A549 (cell line): ENCODE data around the gene HOXB9. TPM values are rescaled to one million over a fixed set of nuclear protein-coding genes. Genes with fewer than 3 reads are reported as not detected.

Experiments
- ATAC-seq, 2 experiments: fragments of 200-7000 bp in 1 of 2; fragments of >200 bp in 1 of 2; cut with Nextera tagmentation in 1 of 2; cut with Tn5 transposase in 1 of 2; 3 replicates each; pipeline versions ENCODE4 v1.8.0 to v1.9.1; 2018 to 2020; ENCODE audit warnings: mild to moderate bottlenecking in 1 of 2, moderate library complexity in 1 of 2
- CTCF ChIA-PET: fragments of 300-600 bp; sonication (Branson Sonifier 250); formaldehyde crosslinking; extraction: SDS; loops from one replicate; lab custom pipeline; 2021; ENCODE audit warnings: antibody characterized with exemption, inconsistent platforms; lab: Yijun Ruan, JAX
- POLR2A ChIA-PET: fragments of 350-600 bp; formaldehyde crosslinking; extraction: SDS; loops from one replicate; lab custom pipeline; 2021; ENCODE audit warnings: antibody characterized with exemption, inconsistent platforms; lab: Yijun Ruan, JAX
- DNase-seq, 2 experiments: peaks; one replicate each; pipeline versions ENCODE4 v3.0.0 to v3.0.0-alpha.2; 2011 to 2016; ENCODE audit warnings: low read depth in 1 of 2, low spot score in 1 of 2
- FAIRE-seq: peaks from 2 replicates; lab custom pipeline; 2011; peaks lifted over from hg19 to GRCh38; lab: Jason Lieb, UNC
- H3K27ac ChIP-seq, 2 experiments: fragments of >200 bp; sonication (Bioruptor Twin); formaldehyde crosslinking; 3 replicates each; pipeline ENCODE4 v1.5.1; 2016 to 2017
- H3K4me1 ChIP-seq: fragments of >200 bp; sonication (Bioruptor Twin); formaldehyde crosslinking; 3 replicates; pipeline ENCODE4 v1.6.1; 2016
- H3K4me2 ChIP-seq: fragments of >200 bp; sonication (Bioruptor Twin); formaldehyde crosslinking; 3 replicates; pipeline ENCODE4 v1.6.1; 2016
- H3K4me3 ChIP-seq: fragments of >200 bp; sonication (Bioruptor Twin); formaldehyde crosslinking; 3 replicates; pipeline ENCODE4 v1.5.1; 2016
- H3K9me3 ChIP-seq: fragments of >200 bp; sonication (Bioruptor Twin); formaldehyde crosslinking; 3 replicates; pipeline ENCODE4 v1.6.1; 2016
- ATOH8 ChIP-seq: fragments of 250-450 bp; sonication (Bioruptor Pico); IDR thresholded peaks from 2 replicates; pipeline ENCODE4 v1.5.0; 2020; ENCODE audit warnings: low read depth, mild to moderate bottlenecking, moderate library complexity
- BCL3 ChIP-seq: fragments of >200 bp; sonication (Bioruptor Twin); formaldehyde crosslinking; IDR thresholded peaks from 3 replicates; pipeline ENCODE4 v1.6.1; 2016
- CBX2 ChIP-seq: fragments of 200-600 bp; sonication (generic); IDR thresholded peaks from 2 replicates; pipeline ENCODE4 v1.6.1; 2016; ENCODE audit warnings: low read depth, mild to moderate bottlenecking, borderline replicate concordance
- CBX8 ChIP-seq: fragments of 200-600 bp; sonication (generic); IDR thresholded peaks from 2 replicates; pipeline ENCODE4 v1.6.1; 2016
- CHD4 ChIP-seq: fragments of 200-600 bp; sonication (generic); IDR thresholded peaks from 2 replicates; pipeline ENCODE4 v1.6.1; 2016; ENCODE audit warnings: antibody characterized with exemption, mild to moderate bottlenecking, borderline replicate concordance
- EHF ChIP-seq: fragments of 250-450 bp; sonication (Bioruptor Pico); IDR thresholded peaks from 2 replicates; pipeline ENCODE4 v1.5.0; 2020; ENCODE audit warnings: mild to moderate bottlenecking
- ESRRA ChIP-seq: fragments of 150-350 bp; IDR thresholded peaks from 2 replicates; pipeline ENCODE4 v1.6.1; 2014; ENCODE audit warnings: mild to moderate bottlenecking, low read length, borderline replicate concordance
- FOSL2 ChIP-seq, 2 experiments: fragments of 450-650 bp in 1 of 2; fragments of >200 bp in 1 of 2; sonication (Bioruptor Twin) in 1 of 2; formaldehyde crosslinking; IDR thresholded peaks; 2 replicates each; pipeline versions ENCODE4 v1.5.0 to v1.6.1; 2016 to 2020; ENCODE audit warnings: mild to moderate bottlenecking in 1 of 2, moderate library complexity in 1 of 2
- FOXS1 ChIP-seq: fragments of 250-450 bp; sonication (Bioruptor Pico); IDR thresholded peaks from 2 replicates; pipeline ENCODE4 v1.5.0; 2020; ENCODE audit warnings: mild to moderate bottlenecking, moderate library complexity
- GATA3 ChIP-seq: IDR thresholded peaks from 2 replicates; pipeline ENCODE4 v1.6.1; 2012; ENCODE audit warnings: borderline replicate concordance
- HDAC2 ChIP-seq: fragments of 200-600 bp; sonication (generic); IDR thresholded peaks from 2 replicates; pipeline ENCODE4 v1.6.1; 2016
- HMGXB4 ChIP-seq: fragments of 250-450 bp; sonication (Bioruptor Pico); IDR thresholded peaks from 2 replicates; pipeline ENCODE4 v1.5.0; 2021; ENCODE audit warnings: mild to moderate bottlenecking, moderate library complexity, borderline replicate concordance
- HOXA7 ChIP-seq: fragments of 250-450 bp; sonication (Bioruptor Pico); IDR thresholded peaks from 2 replicates; pipeline ENCODE4 v1.5.0; 2020; ENCODE audit warnings: mild to moderate bottlenecking, moderate library complexity
- JUN ChIP-seq, 2 experiments: fragments of >200 bp; sonication (Bioruptor Twin); formaldehyde crosslinking; IDR thresholded peaks; 2 replicates in 1 of 2; 3 replicates in 1 of 2; pipeline ENCODE4 v1.6.1; 2016 to 2017
- JUNB ChIP-seq: fragments of >200 bp; sonication (Bioruptor Twin); formaldehyde crosslinking; IDR thresholded peaks from 2 replicates; pipeline ENCODE4 v1.6.1; 2016
- KDM1A ChIP-seq: fragments of 200-600 bp; sonication (generic); IDR thresholded peaks from 2 replicates; pipeline ENCODE4 v1.6.1; 2016; ENCODE audit warnings: low read depth, mild to moderate bottlenecking
- MAX ChIP-seq: IDR thresholded peaks from 2 replicates; pipeline ENCODE4 v1.6.1; 2012
- MAZ ChIP-seq: fragments of 150-350 bp; IDR thresholded peaks from 2 replicates; pipeline ENCODE4 v1.6.1; 2014; ENCODE audit warnings: antibody characterized with exemption, low read depth, low read length, borderline replicate concordance
- NFE2L2 ChIP-seq: fragments of 150-350 bp; conservative IDR thresholded peaks from 2 replicates; pipeline ENCODE4 v1.6.1; 2014; ENCODE audit warnings: low read length
- NPAS2 ChIP-seq: fragments of 250-450 bp; sonication (Bioruptor Pico); IDR thresholded peaks from 2 replicates; pipeline ENCODE4 v1.8.0; 2022; ENCODE audit warnings: mild to moderate bottlenecking, moderate library complexity, borderline replicate concordance
- PBX3 ChIP-seq: IDR thresholded peaks from 2 replicates; pipeline ENCODE4 v1.6.1; 2012
- PHF8 ChIP-seq: fragments of 200-600 bp; sonication (generic); IDR thresholded peaks from 2 replicates; pipeline ENCODE4 v1.6.1; 2016; ENCODE audit warnings: low read depth, mild to moderate bottlenecking, antibody characterized with exemption, moderate library complexity, borderline replicate concordance
- POLR2AphosphoS2 ChIP-seq: conservative IDR thresholded peaks from 2 replicates; pipeline ENCODE4 v1.6.1; 2012; ENCODE audit warnings: low read length, improper control_type of control experiment, inconsistent platforms
- RAD21 ChIP-seq, 2 experiments: fragments of >200 bp in 1 of 2; sonication (Bioruptor Twin) in 1 of 2; formaldehyde crosslinking in 1 of 2; IDR thresholded peaks in 1 of 2; conservative IDR thresholded peaks in 1 of 2; 2 replicates in 1 of 2; 3 replicates in 1 of 2; pipeline ENCODE4 v1.6.1; 2012 to 2018; ENCODE audit warnings: inconsistent platforms in 1 of 2
- RFX5 ChIP-seq: fragments of 450-650 bp; IDR thresholded peaks from 2 replicates; pipeline ENCODE4 v1.7.1; 2014; ENCODE audit warnings: antibody characterized with exemption, mild to moderate bottlenecking, moderate library complexity
- SMC3 ChIP-seq: fragments of >200 bp; sonication (Bioruptor Twin); formaldehyde crosslinking; IDR thresholded peaks from 3 replicates; pipeline ENCODE4 v1.6.1; 2018; ENCODE audit warnings: inconsistent platforms
- SREBF2 ChIP-seq: fragments of 450-650 bp; IDR thresholded peaks from 2 replicates; pipeline ENCODE4 v1.6.1; 2014; ENCODE audit warnings: mild to moderate bottlenecking, moderate library complexity
- TP53 ChIP-seq: fragments of 250-450 bp; sonication (Bioruptor Pico); IDR thresholded peaks from 2 replicates; pipeline ENCODE4 v1.5.0; 2021; ENCODE audit warnings: mild to moderate bottlenecking, moderate library complexity
- ZC3H11A ChIP-seq: fragments of 450-650 bp; IDR thresholded peaks from 2 replicates; pipeline ENCODE4 v1.6.1; 2014; ENCODE audit warnings: antibody characterized with exemption, mild to moderate bottlenecking
- ZFP36 ChIP-seq: fragments of 450-650 bp; IDR thresholded peaks from 2 replicates; pipeline ENCODE4 v1.6.1; 2014; ENCODE audit warnings: borderline replicate concordance; ENCODE audit not compliant: partially characterized antibody
- ZNF302 ChIP-seq: fragments of 250-450 bp; sonication (Bioruptor Pico); IDR thresholded peaks from 2 replicates; pipeline ENCODE4 v1.9.0; 2021; ENCODE audit warnings: inconsistent platforms, mild to moderate bottlenecking, moderate library complexity
- WGBS: methylation state at CpG from one replicate; pipeline ENCODE4 v1.1.6; 2017; ENCODE audit errors: missing lambda C conversion rate; 5-methylcytosine and 5-hydroxymethylcytosine counted together
- polyA plus RNA-seq, 4 experiments: library from polyadenylated mRNA; depleted of rRNA in 3 of 4; stranded (reverse); fragments of >200 nt; fragmentation: RNase III in 1 of 4; extraction: RNeasy Plus Mini Kit Qiagen cat#74134 plus additional on column Dnase treatment in 1 of 4; gene quantifications; 2 replicates in 3 of 4; 3 replicates in 1 of 4; pipeline ENCODE4 v1.2.3, GENCODE V29; 2011 to 2017

The HOXB9 gene
- polyA plus RNA-seq, 2 of the 4 experiments (the other 2 are of a cell fraction), result 5.6 to 24.6 TPM

- DNase-seq (no peak), FAIRE-seq (no peak), ATAC-seq (no peak)
- Histone ChIP-seq H3K4me3 (no peak overlapping the region), H3K4me1 (peaks cover 30% of the 10 kb centered on the region), H3K9me3 (no peaks in the 10 kb centered on the region), H3K27ac (no peak overlapping the region), H3K4me2 (no peak overlapping the region)
- WGBS, result 95% methylated on average over 26 of the region's 26 CpGs
- TF ChIP-seq RFX5 (no peak), ZFP36 (no peak), NFE2L2 (no peak), PHF8 (no peak), FOXS1 (no peak), NPAS2 (CRISPR knock-in tag) (no peak), JUN (IDR thresholded peaks at IDR 0.05) (no peak), CHD4 (no peak), PBX3 (no peak), TP53 (CRISPR knock-in tag) (no peak), HDAC2 (no peak), GATA3 (no peak), SREBF2 (no peak), SMC3 (no peak), FOSL2 (IDR thresholded peaks at IDR 0.05) (no peak), FOSL2 (CRISPR knock-in tag; IDR thresholded peaks at IDR 0.05) (no peak), CBX2 (no peak), RAD21 (conservative IDR thresholded peaks at IDR 0.05 in 1 of 2, IDR thresholded peaks at IDR 0.05 in 1 of 2) (no peak), JUNB (no peak), ZNF302 (CRISPR knock-in tag) (no peak)
- ChIA-PET POLR2A (interaction anchor here (1.4 kb wide), 1 partner anchor 7 kb away, joined by 3 read pairs; no protein-coding TSS in a partner anchor), CTCF (interaction anchor here (0.7 to 2.9 kb wide), 4 partner anchors 255 to 304 kb away, joined by 3 to 19 read pairs (median 9); no protein-coding TSS in a partner anchor)
Observed at GRCh38 chr17:48596735-48597527, 29.2 kb downstream of the HOXB9 start.

- H3K9me3 ChIP-seq, result no peaks in the 10 kb centered on the region
- H3K4me2 ChIP-seq, result no peak overlapping the region
- H3K4me1 ChIP-seq, result peaks cover 24% of the 10 kb centered on the region
- 93% methylated on average over 51 of the region's 54 CpGs for WGBS
- ChIA-PET POLR2A (interaction anchor here (1.4 kb wide), 1 partner anchor 8 kb away, joined by 3 read pairs; no protein-coding TSS in a partner anchor), CTCF (interaction anchor here (0.7 to 2.9 kb wide), 6 partner anchors 41 to 303 kb away, joined by 3 to 19 read pairs (median 5); no protein-coding TSS in a partner anchor)
- no peak for DNase-seq
- ATAC-seq, result no peak
- H3K27ac ChIP-seq, result no peak overlapping the region
- no peak for FAIRE-seq
- H3K4me3 ChIP-seq, result no peak overlapping the region
- TF ChIP-seq HOXA7, result no peak
- no peak for TF ChIP-seq PHF8
- TF ChIP-seq POLR2AphosphoS2, result no peak
- no peak for TF ChIP-seq MAZ
- no peak for TF ChIP-seq ZNF302 (CRISPR knock-in tag)
- no peak for TF ChIP-seq RFX5
- TF ChIP-seq ZFP36, result no peak
- TF ChIP-seq KDM1A, result no peak
- TF ChIP-seq ESRRA, result no peak
- no peak for TF ChIP-seq HMGXB4 (CRISPR knock-in tag)
- TF ChIP-seq ATOH8, result no peak
- TF ChIP-seq CBX2, result no peak
- TF ChIP-seq NFE2L2, result no peak
- TF ChIP-seq CBX8, result no peak
- no peak for TF ChIP-seq EHF (CRISPR knock-in tag)
- TF ChIP-seq HDAC2, result no peak
- TF ChIP-seq BCL3, result no peak
- TF ChIP-seq ZC3H11A, result no peak
- no peak for TF ChIP-seq MAX
Observed at GRCh38 chr17:48596000-48596734, 30.0 kb downstream of the HOXB9 start.
